H7 (cell line): Measurements from ENCODE around the gene ITPR1. TPM values are rescaled to one million over a fixed set of nuclear protein-coding genes. Genes with fewer than 3 reads are reported as not detected.

Source experiments
- DNase-seq: peaks from one replicate; pipeline ENCODE4 v3.0.0; 2012
- H3K27me3 ChIP-seq: 2 replicates; pipeline ENCODE4 v1.6.0; 2011; ENCODE audit warnings: mild to moderate bottlenecking, low read length; ENCODE audit not compliant: control insufficient read depth, insufficient read depth
- H3K36me3 ChIP-seq: replicated peaks from 2 replicates; pipeline ENCODE4 v1.5.1; 2011; ENCODE audit warnings: low read length; ENCODE audit not compliant: control insufficient read depth, insufficient read depth
- H3K4me3 ChIP-seq: 2 replicates; pipeline ENCODE4 v1.5.1; 2011; ENCODE audit warnings: low read depth, mild to moderate bottlenecking, control low read depth, low read length, moderate library complexity; ENCODE audit not compliant: insufficient read depth
- total RNA-seq: library from RNA; depleted of rRNA; stranded (reverse); fragments of >200 nt; shearing (Covaris generic); gene quantifications from 2 replicates; pipeline ENCODE4 v1.2.3, GENCODE V29; 2014

ITPR1 gene
- total RNA-seq, 1 experiment from 2014 or later: 4.4 TPM

DNA sequence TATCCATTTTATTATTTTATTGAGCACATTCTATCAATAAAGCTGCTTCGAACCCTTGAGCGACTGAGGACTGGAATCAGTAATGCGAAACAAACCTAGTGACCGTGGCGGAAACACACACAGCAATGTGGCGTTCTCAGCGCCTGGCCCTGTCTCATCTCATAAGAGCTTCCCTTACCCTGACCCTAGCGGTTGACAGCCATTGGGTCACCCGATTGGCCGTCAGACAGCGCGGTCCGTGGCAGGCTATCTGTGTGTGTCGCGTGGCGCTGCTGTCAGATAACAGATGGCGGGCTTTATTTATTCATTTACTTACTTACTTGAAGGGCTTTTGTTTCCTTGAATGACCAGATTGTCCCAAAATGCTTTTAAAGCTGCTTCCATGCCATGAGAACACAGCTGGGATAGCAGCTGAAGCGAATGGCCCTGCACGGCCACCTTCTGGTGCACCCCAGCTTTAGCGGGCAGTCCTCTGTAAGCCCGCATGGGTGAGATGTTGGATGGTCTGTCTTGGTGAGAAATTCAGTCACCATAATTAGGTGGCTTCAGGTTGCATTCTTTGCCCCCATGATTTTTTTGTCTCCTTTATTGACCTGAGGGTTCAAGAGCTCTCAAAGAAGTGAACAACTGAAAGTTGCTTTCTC, 270.6 kb downstream of the ITPR1 start:
- Histone ChIP-seq H3K27me3 (no peaks in the 10 kb centered on the region), H3K36me3 (no peaks in the 10 kb centered on the region), H3K4me3 (no peak overlapping the region)
- DNase-seq: no peak

DNA sequence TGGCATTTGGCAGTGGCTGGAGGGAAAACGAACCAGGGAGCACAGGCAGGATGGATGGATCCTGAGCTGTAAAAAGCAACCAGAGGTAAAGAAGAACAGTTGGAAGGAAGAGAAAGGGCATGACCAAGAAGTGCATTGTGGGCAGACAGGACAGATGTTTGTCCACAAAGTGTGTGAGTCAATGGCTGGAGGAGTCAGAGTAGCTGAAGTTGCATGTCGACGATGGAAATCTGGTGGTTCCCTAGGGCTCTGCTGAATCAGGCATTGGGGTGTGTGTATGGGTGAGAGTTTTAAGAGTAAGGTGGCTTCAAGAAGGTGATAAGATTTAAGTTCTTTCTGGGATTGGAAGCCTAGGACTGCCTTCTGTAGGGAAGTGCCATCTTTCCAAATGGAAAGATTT, 272.1 kb downstream of the ITPR1 start:
- H3K27me3 ChIP-seq: no peaks in the 10 kb centered on the region
- no peak overlapping the region for H3K4me3 ChIP-seq
- no peak for DNase-seq
- H3K36me3 ChIP-seq: no peaks in the 10 kb centered on the region

DNA sequence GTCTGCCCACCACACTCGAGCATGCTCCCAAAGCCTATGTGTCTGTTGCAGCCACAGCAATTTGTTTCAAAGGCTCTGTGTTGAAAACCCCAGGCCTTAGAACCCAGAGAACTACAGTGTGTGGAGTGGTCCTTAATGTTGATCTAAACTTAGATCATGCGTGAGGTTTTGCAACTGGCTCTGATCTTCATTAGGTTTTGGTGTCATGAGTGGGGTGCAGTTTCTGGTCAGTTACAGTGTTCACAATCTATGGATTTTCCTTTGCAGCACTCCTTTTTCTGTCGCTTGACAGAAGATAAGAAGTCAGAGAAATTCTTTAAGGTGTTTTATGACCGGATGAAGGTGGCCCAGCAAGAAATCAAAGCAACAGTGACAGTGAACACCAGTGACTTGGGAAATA, 273.1 kb downstream of the ITPR1 start:
- DNase-seq: no peak
- no peak overlapping the region for H3K4me3 ChIP-seq
- H3K27me3 ChIP-seq: no peaks in the 10 kb centered on the region
- H3K36me3 ChIP-seq: no peaks in the 10 kb centered on the region

DNA sequence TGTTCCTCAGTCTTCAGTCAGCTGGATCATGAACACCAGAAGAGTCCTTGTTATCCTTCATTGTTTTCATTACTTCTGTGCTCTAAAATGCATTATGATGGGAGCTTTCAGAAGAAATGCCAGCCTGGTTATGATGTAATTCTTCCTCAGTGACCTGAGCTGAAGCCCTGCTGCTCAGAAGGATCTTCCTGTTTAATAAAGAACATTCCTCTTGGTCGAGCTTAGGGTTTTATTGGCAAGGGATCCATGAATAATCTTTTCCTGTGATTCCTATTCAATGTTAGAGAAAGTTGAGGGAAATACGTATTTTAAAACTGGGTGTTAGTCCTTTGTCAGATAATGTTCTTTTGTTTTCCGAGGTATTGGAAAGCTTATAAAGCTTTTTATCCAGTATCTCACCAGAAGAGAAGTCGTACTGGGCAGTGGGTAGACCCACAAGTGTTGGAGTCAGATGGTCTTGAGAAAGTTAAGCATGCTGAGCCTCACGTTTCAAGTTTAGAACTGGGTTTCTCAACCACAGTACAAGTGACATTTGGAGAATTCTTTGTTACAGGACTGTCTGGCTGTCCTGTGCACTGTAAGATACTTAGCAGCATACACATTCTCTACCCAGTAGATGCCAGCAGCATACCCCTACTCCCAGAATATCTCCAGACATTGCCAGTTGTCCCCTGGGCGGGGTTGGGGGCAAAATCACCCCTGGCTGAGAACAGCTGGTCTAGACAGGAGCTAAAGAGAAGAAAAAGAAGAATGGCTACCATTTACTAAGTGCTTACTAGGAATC, 273.8 kb downstream of the ITPR1 start:
- Histone ChIP-seq H3K27me3 (no peaks in the 10 kb centered on the region), H3K36me3 (no peaks in the 10 kb centered on the region), H3K4me3 (no peak overlapping the region)
- no peak for DNase-seq

DNA sequence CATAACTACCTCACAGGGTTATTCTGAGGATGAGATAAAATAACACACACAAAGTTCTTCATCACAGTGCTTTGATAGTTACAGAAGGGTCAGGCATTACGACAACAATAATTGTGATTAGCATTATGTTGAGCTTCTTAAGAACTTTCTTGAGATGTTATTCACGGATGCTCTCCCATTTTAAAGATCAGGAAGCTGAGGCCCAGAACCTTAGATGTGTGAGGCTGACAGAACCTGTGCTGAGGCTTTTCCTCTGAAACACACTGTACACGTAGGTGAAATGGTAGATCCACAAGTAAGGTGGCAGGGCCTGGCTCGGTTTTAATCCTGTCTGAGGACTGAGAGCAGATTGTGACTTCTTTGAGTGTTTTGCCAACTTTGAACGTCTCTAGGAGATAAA, 274.9 kb downstream of the ITPR1 start:
- no peaks in the 10 kb centered on the region for H3K36me3 ChIP-seq
- no peak for DNase-seq
- H3K27me3 ChIP-seq: no peaks in the 10 kb centered on the region
- H3K4me3 ChIP-seq: no peak overlapping the region

DNA sequence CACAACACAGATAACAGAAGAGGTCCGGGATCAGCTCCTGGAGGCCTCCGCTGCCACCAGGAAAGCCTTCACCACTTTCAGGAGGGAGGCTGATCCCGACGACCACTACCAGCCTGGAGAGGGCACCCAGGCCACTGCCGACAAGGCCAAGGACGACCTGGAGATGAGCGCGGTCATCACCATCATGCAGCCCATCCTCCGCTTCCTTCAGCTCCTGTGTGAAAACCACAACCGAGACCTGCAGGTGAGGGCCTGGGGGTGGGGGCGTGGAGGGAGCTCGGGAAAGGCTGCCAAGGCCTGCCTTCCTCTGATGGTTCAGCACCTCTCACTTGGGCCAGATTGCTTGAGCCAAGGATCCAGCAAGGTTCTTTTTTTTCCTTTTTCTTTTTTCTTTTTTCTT, 275.4 kb downstream of the ITPR1 start:
- Histone ChIP-seq H3K36me3 (no peaks in the 10 kb centered on the region), H3K27me3 (no peaks in the 10 kb centered on the region), H3K4me3 (no peak overlapping the region)
- DNase-seq: no peak

DNA sequence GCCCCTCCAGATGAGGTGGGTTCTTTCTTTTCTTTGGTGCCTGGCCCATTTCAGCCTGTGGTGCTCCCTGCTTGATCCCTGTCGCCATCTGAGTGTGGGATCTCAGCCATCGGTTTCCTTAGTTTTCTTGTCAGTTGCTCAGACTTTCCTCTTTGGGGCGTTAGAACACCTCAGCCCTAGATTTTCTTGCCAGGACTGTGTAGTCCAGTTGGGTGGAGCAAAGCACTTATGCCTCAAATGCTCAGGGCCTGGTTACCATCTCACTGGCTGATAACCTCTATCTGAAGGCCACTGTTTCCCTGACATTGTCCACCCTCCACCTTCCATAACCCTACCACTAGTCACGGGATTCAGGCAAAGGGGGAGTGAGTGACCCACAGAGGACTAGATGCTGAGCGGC, 277.4 kb downstream of the ITPR1 start:
- Histone ChIP-seq H3K27me3 (no peaks in the 10 kb centered on the region), H3K36me3 (no peaks in the 10 kb centered on the region), H3K4me3 (no peak overlapping the region)
- DNase-seq: no peak

DNA sequence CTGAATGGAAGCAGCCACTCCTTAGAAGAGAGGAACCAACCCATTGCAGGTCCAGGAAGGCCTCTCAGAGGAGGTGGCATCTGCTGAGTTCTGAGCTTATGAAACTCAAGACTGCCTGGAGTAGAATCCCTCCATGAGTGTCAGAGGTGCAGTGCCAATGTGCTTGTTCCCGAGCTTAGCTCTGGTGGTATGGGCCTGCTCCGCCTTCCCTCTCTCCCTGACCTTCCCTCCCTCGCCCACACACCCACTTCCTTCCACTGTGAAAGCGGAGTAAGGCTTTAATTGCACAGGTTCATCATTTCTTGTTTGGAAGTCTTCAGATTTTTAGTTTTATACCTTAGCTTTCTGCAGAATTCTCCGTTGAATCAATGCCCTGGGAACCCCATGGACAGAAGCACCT, 278.1 kb downstream of the ITPR1 start:
- Histone ChIP-seq H3K4me3 (no peak overlapping the region), H3K27me3 (no peaks in the 10 kb centered on the region), H3K36me3 (no peaks in the 10 kb centered on the region)
- DNase-seq: no peak

DNA sequence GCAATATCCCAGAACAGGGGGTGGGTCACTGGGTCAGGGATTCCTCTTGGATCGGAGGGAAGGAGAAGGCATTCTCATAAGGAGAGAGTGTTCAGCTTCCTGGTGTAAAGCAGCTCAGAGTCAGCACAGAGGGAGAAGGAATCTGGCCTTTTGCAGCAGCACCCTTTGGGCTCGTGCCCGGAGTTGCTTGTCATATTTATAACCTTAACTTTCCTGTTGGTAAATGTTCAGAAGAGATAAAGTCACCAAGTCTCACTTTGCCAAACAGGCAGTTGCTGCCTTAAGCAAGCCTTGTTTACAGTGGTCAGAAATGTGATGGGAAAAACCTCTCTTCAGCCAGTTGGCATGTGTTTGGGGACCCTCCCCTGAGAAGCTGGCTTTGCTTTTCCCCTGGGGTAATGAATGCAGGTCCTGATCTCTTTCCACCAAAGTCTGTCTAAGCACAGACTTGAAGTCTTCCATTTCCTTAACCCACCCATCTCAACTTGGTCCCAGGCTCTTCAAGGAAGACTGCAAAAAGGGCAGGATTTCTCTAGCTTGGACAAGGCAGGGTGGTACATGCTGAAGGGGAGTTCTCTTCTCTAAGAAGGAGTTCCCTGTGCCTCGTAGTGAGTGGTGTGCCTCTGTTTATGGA, 279.1 kb downstream of the ITPR1 start:
- Histone ChIP-seq H3K27me3 (no peaks in the 10 kb centered on the region), H3K36me3 (no peaks in the 10 kb centered on the region), H3K4me3 (no peak overlapping the region)
- no peak for DNase-seq

DNA sequence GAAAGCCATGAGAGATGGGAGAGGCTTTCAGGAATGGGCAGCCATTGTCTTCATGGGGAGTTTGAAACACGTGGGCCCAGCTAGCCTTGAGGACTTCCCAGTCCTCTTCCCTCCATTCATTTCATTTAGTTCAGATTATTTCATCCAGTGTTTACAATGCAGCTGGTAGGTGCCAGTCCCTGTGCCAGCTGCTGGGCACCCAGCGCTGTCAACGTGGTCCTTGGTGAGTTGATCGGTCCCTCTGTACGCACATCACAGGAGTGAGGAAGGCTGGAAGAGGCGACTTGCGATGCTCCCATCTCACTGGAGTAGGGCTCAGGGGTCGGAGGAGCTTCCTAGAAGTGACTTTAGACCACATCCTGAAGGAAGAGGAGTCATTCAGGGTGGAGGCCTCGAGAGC, 279.7 kb downstream of the ITPR1 start:
- H3K27me3 ChIP-seq: no peaks in the 10 kb centered on the region
- no peak for DNase-seq
- no peak overlapping the region for H3K4me3 ChIP-seq
- no peaks in the 10 kb centered on the region for H3K36me3 ChIP-seq

DNA sequence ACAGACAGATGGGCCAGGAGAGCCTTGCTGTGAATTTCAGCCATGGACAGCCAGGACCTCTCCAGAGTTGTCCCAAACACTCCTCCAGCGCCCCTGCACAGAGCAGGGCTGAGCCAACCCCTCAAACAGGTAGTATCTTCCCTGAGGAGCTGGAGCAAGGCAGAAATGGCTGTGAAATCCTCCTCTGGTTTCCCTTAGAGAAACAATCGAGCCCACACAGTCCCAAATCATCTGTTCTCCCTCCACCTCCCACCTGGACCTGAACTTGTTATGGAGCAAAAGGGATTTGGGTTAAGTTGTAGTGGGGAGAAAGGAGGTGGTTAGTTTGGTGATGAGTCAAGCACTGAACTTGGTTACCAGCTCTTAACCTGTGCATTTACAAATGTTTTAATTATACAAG, 280.4 kb downstream of the ITPR1 start:
- H3K27me3 ChIP-seq: no peaks in the 10 kb centered on the region
- no peak for DNase-seq
- H3K36me3 ChIP-seq: no peaks in the 10 kb centered on the region
- no peak overlapping the region for H3K4me3 ChIP-seq

DNA sequence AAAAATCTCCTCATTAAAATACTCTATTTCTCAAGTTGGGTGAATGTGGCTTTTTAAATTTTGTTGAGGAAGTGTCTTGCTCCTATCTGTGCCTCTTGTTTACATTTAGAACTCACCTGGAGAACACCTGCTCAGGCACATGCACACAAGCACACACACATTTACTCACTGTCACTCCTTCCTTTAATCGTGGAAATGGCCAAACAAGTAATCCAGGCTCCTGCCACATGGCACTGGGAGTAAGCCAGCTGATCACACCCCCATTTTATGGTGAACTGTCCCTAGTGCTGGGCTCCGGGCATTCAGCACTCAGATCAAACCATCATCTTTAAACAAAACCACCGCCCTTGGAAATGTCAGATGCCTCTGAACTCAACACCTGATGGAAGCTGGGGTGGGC, 281.4 kb downstream of the ITPR1 start:
- no peak for DNase-seq

DNA sequence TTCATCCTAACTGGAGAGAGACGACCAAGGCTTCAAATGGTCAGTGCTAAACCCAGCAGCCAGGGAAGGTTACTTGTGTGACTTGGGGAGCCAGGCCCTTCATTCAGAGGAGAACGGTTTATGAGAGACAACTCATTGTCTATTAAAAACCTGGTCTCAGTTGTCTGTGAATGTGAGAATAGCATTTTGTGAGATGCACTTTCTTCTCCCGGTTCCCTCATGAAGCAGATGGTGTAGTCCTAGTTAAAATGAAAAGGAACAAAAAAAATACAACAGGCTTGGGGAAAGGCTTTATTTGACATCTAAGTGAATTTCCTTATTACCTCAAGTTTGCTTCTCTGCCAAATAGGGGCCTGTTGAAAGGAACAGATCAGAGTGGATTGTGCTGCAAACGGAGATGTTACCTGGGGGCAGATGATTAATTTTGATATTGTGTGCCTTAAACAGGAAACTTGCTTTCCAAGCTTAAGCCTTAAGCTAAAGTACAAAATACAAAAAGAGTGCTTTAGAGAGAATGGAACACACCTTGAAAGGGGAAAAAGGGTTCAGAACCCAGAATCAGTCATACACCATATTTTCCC, 283.3 kb downstream of the ITPR1 start:
- Histone ChIP-seq H3K36me3 (no peaks in the 10 kb centered on the region), H3K4me3 (no peak overlapping the region), H3K27me3 (no peaks in the 10 kb centered on the region)
- no peak for DNase-seq

More for the DNA sequence above, 281.4 kb downstream of the ITPR1 start:
- H3K4me3 ChIP-seq: no peak overlapping the region
- H3K27me3 ChIP-seq: no peaks in the 10 kb centered on the region
- no peaks in the 10 kb centered on the region for H3K36me3 ChIP-seq

DNA sequence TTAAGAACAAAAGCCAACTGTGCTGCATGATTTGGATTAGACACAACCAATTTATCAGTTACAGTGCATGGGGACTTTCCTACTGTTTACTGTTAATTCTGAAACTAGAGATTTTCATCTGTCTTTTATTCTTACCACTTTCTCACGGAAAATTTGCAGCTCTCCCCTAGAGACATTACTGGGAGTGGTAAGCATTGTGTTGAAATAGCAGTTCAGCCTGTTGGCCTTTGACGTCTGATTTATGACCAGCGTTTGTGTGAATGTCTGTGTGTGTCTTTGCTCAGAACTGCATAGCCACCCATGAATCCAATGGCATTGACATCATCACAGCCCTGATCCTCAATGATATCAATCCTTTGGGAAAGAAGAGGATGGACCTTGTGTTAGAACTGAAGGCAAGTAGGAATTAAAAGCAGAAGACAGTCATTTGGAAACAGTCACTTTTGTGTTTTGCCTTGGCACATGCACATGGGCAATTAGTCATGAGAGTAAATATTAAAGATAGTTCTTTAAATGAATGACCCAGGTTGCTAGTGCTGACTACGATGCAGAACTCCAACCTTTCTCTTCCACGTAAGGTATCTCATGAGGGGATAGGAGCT, 283.9 kb downstream of the ITPR1 start:
- Histone ChIP-seq H3K4me3 (no peak overlapping the region), H3K27me3 (no peaks in the 10 kb centered on the region), H3K36me3 (no peaks in the 10 kb centered on the region)
- DNase-seq: no peak
